Measurements from ENCODE around the gene GPATCH8.
A peak's percentile ranks its signal among the peaks of the same experiment; 100 is the strongest.
"Not testable (repeated sequence)": the region's sequence is repeated elsewhere in the genome, so short reads cannot be mapped to it uniquely, and the experiment has no call there.

GPATCH8 gene

DNA sequence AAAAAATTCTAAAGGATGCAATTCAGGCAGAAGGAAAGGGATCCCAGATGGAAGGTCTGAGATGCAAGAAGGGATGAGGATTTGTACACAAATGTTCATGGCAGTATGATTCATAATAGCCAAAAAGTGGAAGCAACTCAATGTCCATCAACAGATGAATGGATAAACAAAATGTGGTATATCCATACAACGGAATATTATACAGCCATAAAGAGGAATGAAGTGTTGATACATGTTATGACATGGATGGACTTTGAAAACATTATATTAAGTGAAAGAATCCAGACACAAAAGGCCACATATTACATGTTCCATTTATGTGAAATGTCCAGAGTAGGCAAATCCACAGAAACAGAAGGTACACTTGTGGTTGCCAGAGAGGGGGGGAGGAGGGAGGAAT is 23.9 kb upstream of the GPATCH8 start:
- no peak for DNase-seq (ENCODE audit: low spot score)

DNA sequence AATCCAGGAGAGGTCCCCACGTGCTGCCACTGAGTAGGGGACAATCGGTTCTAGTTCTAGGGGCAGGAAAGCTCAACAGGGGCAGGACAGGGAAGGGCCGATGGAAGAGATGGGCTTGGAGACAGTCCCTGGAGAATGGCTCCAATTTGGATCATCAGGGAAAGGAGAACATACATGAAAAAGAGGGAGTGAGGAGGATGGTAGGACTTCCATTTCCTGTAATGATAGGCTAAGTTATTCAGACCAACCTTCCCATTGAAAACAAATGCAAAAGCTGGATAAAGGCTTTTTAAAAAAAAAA is 20.4 kb upstream of the GPATCH8 start:
- no peak for DNase-seq (ENCODE audit: low spot score)

DNA sequence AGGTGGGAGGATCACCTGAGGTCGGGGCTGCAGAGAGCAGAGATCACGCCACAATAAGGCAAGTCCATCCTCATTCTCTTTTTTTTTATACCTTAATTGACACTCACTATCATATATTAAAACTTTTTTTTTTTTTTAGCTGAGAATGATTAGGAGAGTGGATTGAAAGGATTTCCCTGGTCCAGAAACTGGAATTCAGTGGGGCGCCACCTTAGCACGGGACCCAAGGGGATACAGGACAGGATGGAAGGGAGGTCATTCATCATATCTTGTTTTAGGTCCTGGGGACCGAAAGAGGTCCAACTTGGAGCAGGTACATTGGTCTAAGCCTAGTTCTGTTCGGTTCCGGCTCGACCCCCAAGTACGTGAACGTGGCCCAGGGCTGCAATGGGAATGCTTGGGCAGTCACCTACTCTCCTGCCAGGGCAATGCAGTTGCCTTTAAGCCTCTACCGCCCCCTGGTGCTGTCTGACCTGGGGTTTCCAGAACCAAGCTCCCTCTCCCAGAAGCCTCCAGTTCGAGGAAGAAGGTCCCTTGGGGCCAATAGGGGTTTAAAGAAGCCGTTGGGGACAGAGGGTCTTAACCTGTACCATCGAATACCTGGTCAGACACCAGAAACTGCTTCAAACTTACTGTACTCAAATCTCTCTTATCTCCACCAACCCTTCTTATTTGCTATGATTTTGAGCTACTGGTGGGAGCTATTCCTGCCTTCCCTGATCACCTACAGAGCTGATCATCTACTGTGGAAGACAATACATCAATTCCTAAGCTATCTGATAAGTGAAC is 19.9 kb upstream of the GPATCH8 start:
- DNase-seq (ENCODE audit: low spot score) = peak; percentile 76

DNA sequence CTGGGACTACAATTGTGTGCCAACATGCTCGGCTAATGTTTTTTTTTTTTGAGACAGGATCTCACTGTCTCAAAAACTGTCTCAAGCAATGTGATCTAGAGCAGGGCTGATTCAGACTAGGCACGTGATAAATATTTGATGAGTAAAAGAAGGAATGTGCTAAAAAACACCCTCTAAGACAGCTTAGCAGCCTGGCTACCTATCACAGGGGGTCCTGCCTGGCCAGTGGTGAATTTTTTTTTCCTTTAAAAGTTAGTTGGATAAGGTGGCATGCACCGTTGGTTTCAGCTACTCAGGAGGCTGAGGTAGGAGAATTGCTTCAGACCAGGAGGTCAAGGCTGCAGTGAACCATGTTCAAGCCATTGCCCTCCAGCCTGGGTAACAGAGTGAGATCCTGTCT is 14.8 kb upstream of the GPATCH8 start:
- peak; percentile 52 for DNase-seq (ENCODE audit: low spot score)

DNA sequence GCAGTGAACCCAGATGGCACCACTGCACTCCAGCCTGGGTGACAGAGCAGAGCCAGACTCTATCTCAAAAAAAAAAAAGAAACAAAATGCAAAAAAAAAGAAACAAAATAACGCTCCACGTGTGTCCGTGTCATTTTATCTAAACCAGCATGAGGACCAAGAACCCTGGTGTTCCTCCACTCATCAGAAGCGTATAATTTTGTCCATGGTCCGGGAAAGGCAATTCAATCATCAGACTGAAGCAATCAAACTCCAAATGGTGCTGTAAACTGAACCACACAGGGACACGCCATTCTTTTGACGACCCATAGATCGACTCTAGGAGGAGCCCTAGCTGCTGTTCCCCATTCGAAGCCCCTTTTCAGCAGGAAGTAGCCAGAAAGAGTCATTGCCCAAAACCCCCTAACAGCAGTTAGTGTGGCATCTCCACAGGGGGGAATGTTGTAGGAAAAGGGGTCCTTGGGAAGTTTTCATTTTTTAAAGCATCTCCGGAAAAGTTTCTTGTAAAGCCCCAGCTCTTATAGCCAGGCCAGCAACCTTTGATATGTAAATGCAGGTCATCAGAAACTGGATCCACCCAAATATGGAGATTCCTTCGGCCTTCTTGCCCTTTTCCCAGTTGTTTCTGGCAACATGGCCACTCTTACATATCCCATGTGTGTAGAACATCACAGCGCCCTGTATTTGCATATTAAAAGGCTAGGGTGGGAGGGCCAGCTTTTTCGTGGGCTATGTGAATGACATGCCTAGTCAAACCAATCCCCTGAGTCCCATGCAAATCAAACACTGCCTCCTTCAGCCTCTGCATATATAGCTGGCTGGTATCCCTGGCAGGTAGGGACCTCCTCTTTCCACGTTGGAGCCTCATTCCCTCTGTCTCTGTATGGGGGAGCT is 8.3 kb upstream of the GPATCH8 start:
- DNase-seq (ENCODE audit: low spot score) = not testable (repeated sequence)

DNA sequence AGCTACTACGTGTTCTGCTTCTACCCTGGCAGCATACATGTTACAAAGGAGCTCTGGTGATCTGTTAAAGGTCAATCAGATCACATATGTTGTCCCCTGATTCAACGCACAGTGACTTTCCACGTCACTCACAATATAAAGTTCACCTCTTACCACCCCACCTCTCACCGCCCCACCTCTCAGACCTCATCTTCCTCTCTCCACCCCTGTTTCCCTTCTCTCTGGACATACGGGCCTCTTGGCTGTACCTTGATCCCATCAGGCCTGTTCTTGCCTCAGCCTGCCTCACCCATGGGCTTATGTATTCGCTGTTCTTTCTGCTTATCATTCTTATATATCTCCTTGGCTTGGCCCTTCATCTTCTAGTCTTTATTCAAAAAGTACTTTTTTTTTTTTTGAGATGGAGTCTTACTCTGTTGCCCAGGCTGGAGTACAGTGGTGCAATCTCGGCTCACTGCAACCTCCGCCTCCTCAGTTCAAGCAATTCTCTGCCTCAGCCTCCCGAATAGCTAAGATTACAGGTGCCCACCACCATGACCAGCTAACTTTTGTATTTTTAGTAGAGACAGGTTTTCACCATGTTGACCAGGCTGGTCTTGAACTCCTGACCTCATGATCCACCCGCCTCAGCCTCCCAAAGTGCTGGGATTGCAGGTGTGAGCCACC is 3.9 kb upstream of the GPATCH8 start:
- DNase-seq (ENCODE audit: low spot score) = not testable (repeated sequence)

DNA sequence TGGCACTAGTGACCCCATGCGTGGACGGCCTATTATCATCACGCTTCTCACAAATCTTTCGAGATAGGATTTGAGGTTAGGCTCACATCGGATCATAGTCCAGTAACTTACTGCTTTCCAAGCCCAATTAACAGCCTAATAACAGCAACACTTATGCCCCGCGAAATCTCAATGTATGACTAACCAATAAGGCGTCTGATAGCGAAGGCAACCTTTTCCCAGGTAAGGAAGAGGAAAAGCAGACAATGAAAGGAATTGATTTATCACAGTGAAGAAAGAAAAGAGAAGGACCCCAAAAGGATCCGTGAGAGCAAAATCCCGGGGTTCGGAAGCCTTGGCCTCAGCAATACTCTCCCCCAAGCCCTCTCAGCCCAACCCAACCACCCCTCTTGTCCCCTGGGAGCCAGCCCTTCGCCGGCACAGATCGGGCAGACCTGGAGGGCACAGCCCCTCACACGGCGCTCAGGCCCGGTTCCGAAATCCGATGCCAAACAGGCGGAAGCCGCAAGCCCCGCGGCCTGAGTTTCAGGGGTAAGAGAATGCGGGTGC is 534 bp downstream of the GPATCH8 start:
- DNase-seq (ENCODE audit: low spot score) = peak; percentile 27

DNA sequence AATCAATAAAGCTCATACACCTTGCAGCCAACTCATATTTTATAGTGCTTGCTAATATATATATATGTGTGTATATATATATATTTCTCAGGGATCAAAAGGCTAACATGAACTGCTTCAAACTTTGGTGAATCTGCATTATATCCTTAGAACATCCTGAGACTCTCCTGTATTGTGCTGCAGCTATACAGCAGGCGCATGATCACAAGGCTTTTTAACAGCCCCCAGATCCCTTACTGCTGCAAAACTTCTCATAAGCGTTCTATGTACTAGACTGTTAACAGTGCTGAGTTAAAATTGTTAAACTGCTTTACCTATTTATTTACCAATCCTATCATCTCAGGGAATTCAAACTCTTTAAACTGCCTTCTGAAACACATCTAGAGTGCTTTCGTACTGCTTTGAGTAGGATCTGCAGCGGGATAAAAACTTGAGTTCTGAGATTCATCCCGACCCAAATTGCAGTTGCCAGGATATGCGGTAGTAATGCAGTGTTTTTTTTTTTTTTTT is 1.3 kb downstream of the GPATCH8 start:
- no peak for DNase-seq (ENCODE audit: low spot score)

DNA sequence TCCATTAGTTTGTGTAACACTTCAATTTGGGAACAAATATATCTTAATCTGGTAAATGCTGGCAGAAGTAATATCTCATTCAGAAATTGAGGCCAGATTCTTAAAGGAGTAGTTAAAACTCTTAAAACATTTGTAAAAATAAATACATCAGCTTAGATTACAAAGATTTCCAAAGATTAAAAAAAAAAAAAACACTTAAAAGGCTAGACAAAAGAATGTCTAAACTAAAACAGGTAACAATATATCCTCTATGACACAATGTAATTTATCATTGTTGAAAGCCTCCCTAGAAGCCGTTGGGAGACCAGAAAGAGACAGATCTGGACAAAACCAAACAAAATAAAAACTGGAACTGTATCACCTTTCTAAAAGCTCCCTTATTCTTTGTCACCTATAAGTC is 3.5 kb downstream of the GPATCH8 start:
- no peak for DNase-seq (ENCODE audit: low spot score)

DNA sequence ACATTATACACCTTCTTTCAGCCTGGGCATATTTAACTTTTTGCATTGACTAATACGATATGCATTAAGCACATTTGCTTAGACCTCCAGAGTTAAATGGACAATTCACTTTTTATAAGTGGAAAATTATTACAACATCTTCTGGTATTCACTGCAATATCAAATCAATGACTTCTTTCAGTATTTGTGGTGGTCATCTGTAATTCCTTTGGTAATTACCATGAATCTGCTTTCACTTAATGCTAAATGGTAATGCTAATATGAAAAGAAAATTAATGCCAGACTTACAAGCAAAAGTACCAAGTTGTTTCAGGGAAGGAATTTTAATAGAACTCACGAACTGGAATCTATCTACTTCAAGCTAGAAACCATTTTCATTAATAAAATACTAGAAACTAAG is 6.4 kb downstream of the GPATCH8 start:
- DNase-seq (ENCODE audit: low spot score) = no peak

DNA sequence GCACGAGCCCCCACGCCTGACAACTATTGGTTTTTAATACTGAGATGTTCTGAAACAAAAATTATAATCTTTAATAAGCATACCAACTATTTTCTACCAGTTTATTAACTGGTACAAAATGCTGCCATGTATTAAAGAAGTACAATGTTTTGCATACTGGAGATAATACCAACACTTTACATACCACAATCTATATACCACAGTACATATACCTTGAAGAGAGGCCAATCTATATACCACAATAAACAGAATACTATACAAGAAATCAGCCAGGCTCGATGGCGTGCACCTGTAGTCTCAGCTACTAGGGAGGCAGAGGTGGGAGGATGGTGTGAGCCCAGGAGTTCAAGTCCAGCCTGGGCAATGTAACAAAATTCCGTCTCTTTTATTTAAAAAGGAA is 9.9 kb downstream of the GPATCH8 start:
- no peak for DNase-seq (ENCODE audit: low spot score)

DNA sequence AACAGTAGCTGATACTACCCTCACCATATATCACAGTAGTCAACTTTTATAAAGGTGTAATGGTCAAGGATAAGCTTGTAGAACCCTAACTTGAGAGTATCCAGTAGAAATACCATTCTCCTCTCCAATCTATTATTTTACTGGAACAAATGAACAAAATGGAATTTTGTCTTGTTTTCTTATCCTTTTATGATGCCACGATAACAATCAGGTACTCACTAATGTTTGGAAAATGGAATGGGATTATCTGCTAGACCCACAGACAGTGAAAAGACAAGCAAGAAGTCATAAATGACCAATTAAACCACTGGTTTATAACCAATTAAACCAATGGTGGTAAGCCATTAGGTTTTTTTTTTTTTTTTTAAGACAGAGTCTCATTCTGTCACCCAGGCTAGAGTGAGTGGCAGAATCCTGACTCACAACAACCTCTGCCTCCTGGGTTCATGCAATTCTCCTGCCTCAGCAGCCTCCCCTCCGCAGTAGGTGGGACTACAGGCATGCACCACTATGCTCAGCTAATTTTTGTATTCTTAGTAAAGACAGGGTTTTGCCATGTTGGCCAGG is 10.4 kb downstream of the GPATCH8 start:
- no peak for DNase-seq (ENCODE audit: low spot score)

DNA sequence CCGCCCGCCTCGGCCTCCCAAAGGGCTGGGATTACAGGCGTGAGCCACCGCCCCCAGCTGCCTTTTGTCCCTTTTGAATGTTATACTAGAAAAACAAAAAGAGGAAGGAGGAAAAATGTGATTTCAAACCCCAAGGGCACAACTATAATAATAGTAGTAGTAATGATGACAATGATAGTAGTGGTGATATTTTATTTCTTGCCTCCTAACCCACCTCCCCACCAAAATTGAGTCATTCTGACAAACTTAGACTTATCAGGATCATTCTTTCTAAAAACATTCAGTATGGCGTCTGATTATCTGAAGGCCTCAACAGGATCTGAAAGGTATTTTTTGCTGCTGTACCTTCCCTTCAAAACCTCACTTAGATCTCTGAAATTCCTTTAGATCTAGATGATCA is 13.6 kb downstream of the GPATCH8 start:
- no peak for DNase-seq (ENCODE audit: low spot score)

DNA sequence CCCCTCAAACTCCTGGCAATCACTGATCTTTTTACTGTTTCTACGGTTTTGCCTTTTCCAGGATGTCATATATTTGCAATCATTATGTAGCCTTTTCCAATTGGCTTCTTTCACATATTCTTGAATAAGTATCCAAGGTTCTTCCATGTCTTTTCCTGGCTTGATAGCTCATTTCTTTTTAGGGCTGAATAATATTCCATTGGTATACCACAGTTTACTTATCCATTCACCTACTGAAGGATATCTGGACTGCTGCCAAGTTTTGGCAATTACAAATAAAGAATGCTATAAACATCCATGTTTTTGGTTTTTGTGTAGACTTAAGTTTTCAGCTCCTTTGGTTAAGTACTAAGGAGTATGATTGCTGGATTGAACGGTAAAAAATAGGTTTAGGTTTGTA is 16.0 kb downstream of the GPATCH8 start:
- no peak for DNase-seq (ENCODE audit: low spot score)

DNA sequence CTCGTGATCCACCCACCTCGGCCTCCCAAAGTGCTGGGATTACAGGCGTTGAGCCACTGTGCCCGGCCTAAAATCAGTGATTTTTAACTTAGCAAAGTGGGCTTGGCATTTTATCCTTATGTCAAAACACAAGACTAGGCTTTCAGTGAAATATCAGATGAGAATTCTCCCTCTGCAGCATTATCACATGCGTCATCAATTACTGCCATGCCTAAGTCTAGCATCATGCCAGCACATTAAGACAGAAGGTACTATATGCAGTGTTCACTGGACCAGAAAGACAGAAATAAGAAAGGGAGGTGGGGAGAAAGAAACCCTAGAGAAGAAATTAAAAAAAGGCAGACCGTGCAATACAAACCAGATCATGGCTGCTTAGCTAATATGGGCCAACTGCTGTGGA is 29.8 kb downstream of the GPATCH8 start:
- DNase-seq (ENCODE audit: low spot score) = no peak

DNA sequence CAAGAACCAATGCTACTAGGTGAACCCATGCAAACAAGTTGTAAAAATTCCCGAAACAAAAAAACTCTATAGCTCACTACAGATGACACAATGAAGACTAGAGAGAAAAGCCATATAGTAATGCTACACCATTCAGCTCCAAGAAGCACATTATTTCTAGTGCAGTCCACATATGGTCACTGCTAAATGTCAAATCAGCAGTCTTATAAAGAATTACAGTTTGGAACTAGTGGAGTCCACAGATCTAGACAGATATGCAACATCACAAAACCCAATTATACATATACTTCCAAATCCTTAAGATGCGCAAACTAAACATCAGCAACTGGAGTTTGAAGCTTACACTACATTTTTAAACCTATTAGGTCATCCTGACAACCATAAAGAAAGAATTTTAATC is 33.5 kb downstream of the GPATCH8 start:
- DNase-seq (ENCODE audit: low spot score) = no peak

DNA sequence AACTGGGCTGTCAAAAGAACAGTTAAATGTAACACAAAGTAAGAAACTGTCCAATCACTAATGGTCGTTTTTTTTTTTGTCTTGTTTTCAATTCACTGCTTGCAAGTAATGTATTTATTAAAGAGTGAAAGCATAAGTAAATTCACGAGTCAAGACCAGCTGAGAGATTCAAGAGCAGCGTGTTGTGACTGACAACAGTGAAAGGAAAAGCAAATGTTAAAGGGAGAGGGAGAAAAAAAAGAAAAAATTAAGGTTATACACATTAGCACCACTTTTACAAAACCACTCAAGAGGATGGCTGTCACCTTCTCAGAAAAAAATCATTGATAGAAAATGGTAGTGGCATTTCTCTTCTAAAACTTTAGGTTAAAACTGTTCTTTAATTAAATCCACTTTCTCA is 36.1 kb downstream of the GPATCH8 start:
- no peak for DNase-seq (ENCODE audit: low spot score)

DNA sequence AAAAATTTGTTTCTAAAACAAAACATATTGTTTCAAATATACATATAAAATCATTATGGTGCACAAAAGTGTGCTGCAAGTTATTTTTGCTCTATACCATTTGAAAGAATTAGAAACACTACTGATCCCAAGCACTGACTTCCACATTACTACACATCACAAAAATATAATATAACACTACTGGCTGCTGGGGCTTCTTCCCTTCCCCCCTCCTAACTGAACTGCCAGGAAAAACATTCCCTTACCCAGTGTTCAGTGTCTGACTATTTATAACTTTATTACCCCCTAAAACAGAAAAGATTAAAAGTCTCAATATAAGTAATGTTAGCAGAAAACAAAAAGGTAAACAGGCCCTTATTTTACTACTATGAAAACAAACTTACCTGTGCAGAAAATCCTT is 36.9 kb downstream of the GPATCH8 start:
- no peak for DNase-seq (ENCODE audit: low spot score)

DNA sequence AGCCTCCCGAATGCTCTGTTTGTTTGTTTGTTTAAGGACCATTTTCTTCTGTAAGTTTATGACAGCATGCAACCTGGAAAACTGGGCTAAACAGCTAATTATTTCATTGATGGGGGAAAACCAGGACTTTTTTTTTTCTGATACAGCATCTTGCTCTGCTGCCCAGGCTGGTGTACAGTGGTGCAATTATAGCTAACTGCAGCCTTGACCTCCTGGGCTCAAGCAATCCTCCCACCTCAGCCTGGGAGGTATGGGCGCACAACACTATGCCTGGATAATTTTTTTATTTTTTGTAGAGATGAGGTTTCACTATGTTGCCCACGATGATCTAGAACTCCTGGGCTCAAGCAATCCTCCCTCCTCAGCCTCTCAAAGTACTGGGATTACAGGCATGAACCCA is 37.3 kb downstream of the GPATCH8 start:
- DNase-seq (ENCODE audit: low spot score) = no peak

DNA sequence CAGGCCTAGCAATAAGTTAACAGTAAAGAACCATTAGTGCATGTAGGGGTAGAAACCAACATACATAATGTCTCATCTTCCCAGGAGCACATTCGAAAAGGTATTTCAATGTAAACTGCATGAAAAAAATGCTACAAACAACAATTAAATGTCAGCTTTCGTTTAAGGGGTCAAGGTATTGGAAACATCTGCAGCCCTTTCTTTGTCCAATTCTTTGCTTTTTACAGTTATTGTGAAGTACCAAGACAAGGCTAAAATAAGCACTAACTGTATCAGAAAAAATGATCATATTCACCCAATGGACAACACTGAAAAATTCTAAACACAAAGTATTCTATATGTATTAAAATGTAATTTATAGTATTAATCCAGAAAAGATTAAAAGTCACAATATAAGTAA is 37.9 kb downstream of the GPATCH8 start:
- DNase-seq (ENCODE audit: low spot score) = no peak

DNA sequence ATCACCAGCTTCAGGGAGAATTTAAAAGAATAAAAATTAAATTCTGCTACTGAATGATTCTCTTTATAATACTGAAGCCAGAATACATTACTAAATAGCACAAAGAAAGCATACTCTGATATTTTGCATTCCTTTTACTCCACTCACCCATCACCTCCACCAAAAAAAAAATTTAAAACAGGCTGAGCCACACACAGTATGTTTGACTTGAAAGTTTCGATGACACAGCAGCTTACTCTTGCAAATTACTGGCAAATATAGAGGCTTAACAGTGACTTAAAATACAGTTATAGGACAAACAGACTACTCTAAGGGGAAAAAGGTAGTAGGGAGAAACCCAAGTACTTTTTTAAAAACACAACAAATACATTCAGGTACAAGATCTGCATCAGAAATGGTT is 39.2 kb downstream of the GPATCH8 start:
- no peak for DNase-seq (ENCODE audit: low spot score)

DNA sequence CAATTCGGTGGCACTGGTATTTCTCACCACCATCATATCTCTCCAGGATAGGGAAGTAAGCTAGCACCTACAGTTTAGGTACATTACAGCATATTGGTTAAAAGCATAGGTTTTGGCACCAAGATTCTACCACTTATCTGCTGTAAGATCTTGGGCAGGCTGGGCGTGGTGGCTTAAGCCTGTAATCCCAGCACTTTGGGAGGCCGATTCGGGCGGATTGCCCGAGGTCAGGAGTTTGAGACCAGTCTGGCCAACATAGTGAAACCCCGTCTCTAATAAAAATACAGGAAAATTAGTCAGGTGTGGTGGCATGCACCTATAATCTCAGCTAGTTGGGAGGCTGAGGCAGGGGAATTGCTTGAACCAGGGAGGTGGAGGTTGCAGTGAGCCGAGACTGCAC is 51.4 kb downstream of the GPATCH8 start:
- DNase-seq (ENCODE audit: low spot score) = no peak

Measured in AG08396 (cell line).